GM18508 (cell line): ENCODE measurements around the gene SND1.

ENCODE experiments used
- ATAC-seq: cut with Tn5 transposase; IDR thresholded peaks from one replicate; pipeline ENCODE4 v1.9.1; 2021; ENCODE audit warnings: moderate number of reproducible peaks; ENCODE audit not compliant: insufficient read depth, unreplicated experiment

The SND1 gene

GRCh38 chr7:127793582-127793981 lies 141.6 kb downstream of the SND1 start:
- ATAC-seq, result no peak

- no peak for ATAC-seq
Measured at GRCh38 chr7:127794136-127794535, 142.1 kb downstream of the SND1 start.

- no peak for ATAC-seq
Measured at GRCh38 chr7:127794551-127794950, 142.6 kb downstream of the SND1 start.

- ATAC-seq, result no peak
Measured at GRCh38 chr7:127798023-127798422, 146.0 kb downstream of the SND1 start.

- no peak for ATAC-seq
Measured at GRCh38 chr7:127798769-127799372, 146.9 kb downstream of the SND1 start.

GRCh38 chr7:127799535-127800305 lies 147.7 kb downstream of the SND1 start:
- no peak for ATAC-seq

GRCh38 chr7:127802845-127803244 lies 150.9 kb downstream of the SND1 start:
- ATAC-seq, result no peak

GRCh38 chr7:127803626-127804025 lies 151.6 kb downstream of the SND1 start:
- ATAC-seq, result no peak

GRCh38 chr7:127807340-127807739 lies 155.3 kb downstream of the SND1 start:
- ATAC-seq, result no peak

GRCh38 chr7:127807829-127808228 lies 155.8 kb downstream of the SND1 start:
- ATAC-seq, result no peak

- ATAC-seq, result no peak
Measured at GRCh38 chr7:127809261-127809702, 157.3 kb downstream of the SND1 start.

GRCh38 chr7:127810113-127810512 lies 158.1 kb downstream of the SND1 start:
- ATAC-seq, result no peak

- no peak for ATAC-seq
Measured at GRCh38 chr7:127810696-127811660, 159.0 kb downstream of the SND1 start.

- no peak for ATAC-seq
Measured at GRCh38 chr7:127812540-127812939, 160.5 kb downstream of the SND1 start.

- ATAC-seq, result no peak
Measured at GRCh38 chr7:127813991-127814541, 162.1 kb downstream of the SND1 start.

- ATAC-seq, result no peak
Measured at GRCh38 chr7:127815631-127816145, 163.7 kb downstream of the SND1 start.

- no peak for ATAC-seq
Measured at GRCh38 chr7:127816354-127817190, 164.6 kb downstream of the SND1 start.

- ATAC-seq, result no peak
Measured at GRCh38 chr7:127817466-127817865, 165.5 kb downstream of the SND1 start.

- ATAC-seq, result no peak
Measured at GRCh38 chr7:127818306-127818705, 166.3 kb downstream of the SND1 start.
